ENCODE measurements around the gene ACE.

Gene ACE

GRCh38 chr17:63442074-63442473, 34.8 kb upstream of the ACE start:
- Histone ChIP-seq H2AK5ac (ENCODE audit: low read length) (no peak overlapping the region), H2BK15ac (replicated peaks; ENCODE audit: low read depth) (no peak overlapping the region), H3K9ac (ENCODE audit: low read length) (no peak overlapping the region), H3K23ac (ENCODE audit: low read length) (no peak overlapping the region), H3K56ac (ENCODE audit: low read length) (no peak overlapping the region), H3K27me3 (ENCODE audit: insufficient read depth, low read length, poor library complexity) (no peaks in the 10 kb centered on the region), H3K18ac (ENCODE audit: low read length) (no peak overlapping the region), H2BK5ac (ENCODE audit: low read length) (no peak overlapping the region), H2BK120ac (ENCODE audit: low read depth, low read length) (no peak overlapping the region), H3K4me1 (ENCODE audit: control insufficient read depth, low read depth, low read length) (peaks cover 1% of the 10 kb centered on the region), H3K4me2 (ENCODE audit: low read length) (no peak overlapping the region), H3K4me3 (ENCODE audit: low read length) (no peak overlapping the region), H3K79me1 (ENCODE audit: low read length) (peaks cover 4% of the 10 kb centered on the region), H4K8ac (ENCODE audit: low read depth, low read length) (no peak overlapping the region), H3K36me3 (ENCODE audit: control insufficient read depth, insufficient read depth, low read length) (no peaks in the 10 kb centered on the region), H3K4ac (ENCODE audit: low read depth, low read length) (no peak overlapping the region), H3K79me2 (ENCODE audit: control insufficient read depth, insufficient read depth, low read length) (no peaks in the 10 kb centered on the region), H4K5ac (ENCODE audit: low read length) (no peak overlapping the region), H3K27ac (ENCODE audit: low read depth, low read length) (no peak overlapping the region)
- WGBS (ENCODE audit: extremely low coverage, insufficient coverage, low lambda C conversion rate) = no CpG with 5 or more reads among the region's 8 CpGs
- DNase-seq = no peak

GRCh38 chr17:63442549-63443035, 34.3 kb upstream of the ACE start:
- WGBS (ENCODE audit: extremely low coverage, insufficient coverage, low lambda C conversion rate) = no CpG with 5 or more reads among the region's 11 CpGs
- Histone ChIP-seq H3K4ac (ENCODE audit: low read depth, low read length) (no peak overlapping the region), H3K4me1 (ENCODE audit: control insufficient read depth, low read depth, low read length) (peaks cover 6% of the 10 kb centered on the region), H3K27me3 (ENCODE audit: insufficient read depth, low read length, poor library complexity) (no peaks in the 10 kb centered on the region), H4K8ac (ENCODE audit: low read depth, low read length) (no peak overlapping the region), H3K36me3 (ENCODE audit: control insufficient read depth, insufficient read depth, low read length) (no peaks in the 10 kb centered on the region), H2BK120ac (ENCODE audit: low read depth, low read length) (no peak overlapping the region), H3K4me3 (ENCODE audit: low read length) (no peak overlapping the region), H3K23ac (ENCODE audit: low read length) (no peak overlapping the region), H3K27ac (ENCODE audit: low read depth, low read length) (no peak overlapping the region), H4K5ac (ENCODE audit: low read length) (no peak overlapping the region), H2AK5ac (ENCODE audit: low read length) (no peak overlapping the region), H3K18ac (ENCODE audit: low read length) (no peak overlapping the region), H3K56ac (ENCODE audit: low read length) (no peak overlapping the region), H3K79me2 (ENCODE audit: control insufficient read depth, insufficient read depth, low read length) (no peaks in the 10 kb centered on the region), H2BK5ac (ENCODE audit: low read length) (no peak overlapping the region), H3K79me1 (ENCODE audit: low read length) (peaks cover 4% of the 10 kb centered on the region), H3K9ac (ENCODE audit: low read length) (no peak overlapping the region), H2BK15ac (replicated peaks; ENCODE audit: low read depth) (no peak overlapping the region), H3K4me2 (ENCODE audit: low read length) (no peak overlapping the region)
- DNase-seq = peak; percentile 74

GRCh38 chr17:63443053-63443452, 33.8 kb upstream of the ACE start:
- no peak overlapping the region for H2BK15ac ChIP-seq (replicated peaks; ENCODE audit: low read depth)
- no peak overlapping the region for H3K4me3 ChIP-seq (ENCODE audit: low read length)
- DNase-seq = no peak
- H3K27me3 ChIP-seq (ENCODE audit: insufficient read depth, low read length, poor library complexity) = no peaks in the 10 kb centered on the region
- H3K36me3 ChIP-seq (ENCODE audit: control insufficient read depth, insufficient read depth, low read length) = no peaks in the 10 kb centered on the region
- peaks cover 4% of the 10 kb centered on the region for H3K79me1 ChIP-seq (ENCODE audit: low read length)
- H2AK5ac ChIP-seq (ENCODE audit: low read length) = no peak overlapping the region
- H3K9ac ChIP-seq (ENCODE audit: low read length) = no peak overlapping the region
- no peak overlapping the region for H4K5ac ChIP-seq (ENCODE audit: low read length)
- no peak overlapping the region for H4K8ac ChIP-seq (ENCODE audit: low read depth, low read length)
- no peak overlapping the region for H3K27ac ChIP-seq (ENCODE audit: low read depth, low read length)
- H3K4me1 ChIP-seq (ENCODE audit: control insufficient read depth, low read depth, low read length) = peaks cover 6% of the 10 kb centered on the region
- H3K18ac ChIP-seq (ENCODE audit: low read length) = no peak overlapping the region
- H3K4ac ChIP-seq (ENCODE audit: low read depth, low read length) = no peak overlapping the region
- H3K56ac ChIP-seq (ENCODE audit: low read length) = no peak overlapping the region
- H3K79me2 ChIP-seq (ENCODE audit: control insufficient read depth, insufficient read depth, low read length) = no peaks in the 10 kb centered on the region
- H3K4me2 ChIP-seq (ENCODE audit: low read length) = no peak overlapping the region
- no peak overlapping the region for H2BK120ac ChIP-seq (ENCODE audit: low read depth, low read length)
- H2BK5ac ChIP-seq (ENCODE audit: low read length) = no peak overlapping the region
- no CpG with 5 or more reads among the region's 6 CpGs for WGBS (ENCODE audit: extremely low coverage, insufficient coverage, low lambda C conversion rate)
- H3K23ac ChIP-seq (ENCODE audit: low read length) = no peak overlapping the region

- Histone ChIP-seq H3K79me1 (ENCODE audit: low read length) (peaks cover 4% of the 10 kb centered on the region), H4K5ac (ENCODE audit: low read length) (no peak overlapping the region), H3K4me3 (ENCODE audit: low read length) (no peak overlapping the region), H2BK5ac (ENCODE audit: low read length) (no peak overlapping the region), H3K27ac (ENCODE audit: low read depth, low read length) (no peak overlapping the region), H2AK5ac (ENCODE audit: low read length) (no peak overlapping the region), H3K79me2 (ENCODE audit: control insufficient read depth, insufficient read depth, low read length) (no peaks in the 10 kb centered on the region), H3K4me2 (ENCODE audit: low read length) (no peak overlapping the region), H3K56ac (ENCODE audit: low read length) (peak overlapping the region; percentile 53), H3K36me3 (ENCODE audit: control insufficient read depth, insufficient read depth, low read length) (no peaks in the 10 kb centered on the region), H3K4ac (ENCODE audit: low read depth, low read length) (no peak overlapping the region), H3K4me1 (ENCODE audit: control insufficient read depth, low read depth, low read length) (peaks cover 6% of the 10 kb centered on the region), H3K27me3 (ENCODE audit: insufficient read depth, low read length, poor library complexity) (no peaks in the 10 kb centered on the region), H2BK15ac (replicated peaks; ENCODE audit: low read depth) (no peak overlapping the region), H4K8ac (ENCODE audit: low read depth, low read length) (no peak overlapping the region), H3K23ac (ENCODE audit: low read length) (peak overlapping the region; percentile 36), H2BK120ac (ENCODE audit: low read depth, low read length) (no peak overlapping the region), H3K9ac (ENCODE audit: low read length) (peak overlapping the region; percentile 20), H3K18ac (ENCODE audit: low read length) (no peak overlapping the region)
- WGBS (ENCODE audit: extremely low coverage, insufficient coverage, low lambda C conversion rate) = no CpG with 5 or more reads among the region's 3 CpGs
- no peak for DNase-seq
These were observed 32.4 kb upstream of the ACE start for GRCh38 chr17:63444457-63444856.

GRCh38 chr17:63445065-63445464, 31.8 kb upstream of the ACE start:
- Histone ChIP-seq H2BK120ac (ENCODE audit: low read depth, low read length) (no peak overlapping the region), H3K4me3 (ENCODE audit: low read length) (peak overlapping the region; percentile 62)
- DNase-seq = no peak

GRCh38 chr17:63445571-63445953, 31.3 kb upstream of the ACE start:
- H3K4me2 ChIP-seq (ENCODE audit: low read length) = peak overlapping the region; percentile 92
- no peak overlapping the region for H2BK120ac ChIP-seq (ENCODE audit: low read depth, low read length)
- H3K36me3 ChIP-seq (ENCODE audit: control insufficient read depth, insufficient read depth, low read length) = no peaks in the 10 kb centered on the region
- peaks cover 6% of the 10 kb centered on the region for H3K4me1 ChIP-seq (ENCODE audit: control insufficient read depth, low read depth, low read length)
- no peak overlapping the region for H4K5ac ChIP-seq (ENCODE audit: low read length)
- H3K27ac ChIP-seq (ENCODE audit: low read depth, low read length) = no peak overlapping the region
- peak overlapping the region; percentile 85 for H3K9ac ChIP-seq (ENCODE audit: low read length)
- H3K79me2 ChIP-seq (ENCODE audit: control insufficient read depth, insufficient read depth, low read length) = no peaks in the 10 kb centered on the region
- peak overlapping the region; percentile 96 for H3K56ac ChIP-seq (ENCODE audit: low read length)
- no peak overlapping the region for H2AK5ac ChIP-seq (ENCODE audit: low read length)
- no CpG with 5 or more reads among the region's 24 CpGs for WGBS (ENCODE audit: extremely low coverage, insufficient coverage, low lambda C conversion rate)
- peak overlapping the region; percentile 65 for H2BK5ac ChIP-seq (ENCODE audit: low read length)
- peak overlapping the region; percentile 7 for H3K18ac ChIP-seq (ENCODE audit: low read length)
- H3K23ac ChIP-seq (ENCODE audit: low read length) = peak overlapping the region; percentile 37
- no peaks in the 10 kb centered on the region for H3K27me3 ChIP-seq (ENCODE audit: insufficient read depth, low read length, poor library complexity)
- H2BK15ac ChIP-seq (replicated peaks; ENCODE audit: low read depth) = no peak overlapping the region
- H3K4ac ChIP-seq (ENCODE audit: low read depth, low read length) = no peak overlapping the region
- H4K8ac ChIP-seq (ENCODE audit: low read depth, low read length) = no peak overlapping the region
- peak; percentile 71 for DNase-seq
- peaks cover 4% of the 10 kb centered on the region for H3K79me1 ChIP-seq (ENCODE audit: low read length)
- H3K4me3 ChIP-seq (ENCODE audit: low read length) = peak overlapping the region; percentile 62

More at GRCh38 chr17:63445065-63445464, 31.8 kb upstream of the ACE start:
- no peak overlapping the region for H3K27ac ChIP-seq (ENCODE audit: low read depth, low read length)
- no peak overlapping the region for H4K5ac ChIP-seq (ENCODE audit: low read length)
- no peak overlapping the region for H3K4ac ChIP-seq (ENCODE audit: low read depth, low read length)
- peaks cover 6% of the 10 kb centered on the region for H3K4me1 ChIP-seq (ENCODE audit: control insufficient read depth, low read depth, low read length)
- H2BK15ac ChIP-seq (replicated peaks; ENCODE audit: low read depth) = no peak overlapping the region
- peak overlapping the region; percentile 85 for H3K9ac ChIP-seq (ENCODE audit: low read length)
- no peaks in the 10 kb centered on the region for H3K79me2 ChIP-seq (ENCODE audit: control insufficient read depth, insufficient read depth, low read length)
- no peak overlapping the region for H2AK5ac ChIP-seq (ENCODE audit: low read length)
- no peaks in the 10 kb centered on the region for H3K27me3 ChIP-seq (ENCODE audit: insufficient read depth, low read length, poor library complexity)
- peak overlapping the region; percentile 92 for H3K4me2 ChIP-seq (ENCODE audit: low read length)
- H3K23ac ChIP-seq (ENCODE audit: low read length) = no peak overlapping the region
- WGBS (ENCODE audit: extremely low coverage, insufficient coverage, low lambda C conversion rate) = no CpG with 5 or more reads among the region's 7 CpGs
- H3K56ac ChIP-seq (ENCODE audit: low read length) = peak overlapping the region; percentile 96
- H2BK5ac ChIP-seq (ENCODE audit: low read length) = no peak overlapping the region
- H3K36me3 ChIP-seq (ENCODE audit: control insufficient read depth, insufficient read depth, low read length) = no peaks in the 10 kb centered on the region
- no peak overlapping the region for H3K18ac ChIP-seq (ENCODE audit: low read length)
- no peak overlapping the region for H4K8ac ChIP-seq (ENCODE audit: low read depth, low read length)
- H3K79me1 ChIP-seq (ENCODE audit: low read length) = peaks cover 4% of the 10 kb centered on the region
